HepG2 (cell line): Measurements from ENCODE around the gene GPR148. TPM values are rescaled to one million over a fixed set of nuclear protein-coding genes. Genes with fewer than 3 reads are reported as not detected.

Source experiments
- ATAC-seq: fragments of 200-7000 bp; cut with Tn5 transposase; 3 replicates; pipeline ENCODE4 v1.9.1; 2020; ENCODE audit warnings: mild to moderate bottlenecking, moderate library complexity
- BruUV-seq: library from RNA; stranded (reverse); fragments of 400-500 nt; replicated peaks from 2 replicates; lab custom pipeline; 2021; lab: Mats Ljungman, UMichigan
- CTCF ChIA-PET: fragments of 300-600 bp; formaldehyde crosslinking; extraction: SDS; loops from one replicate; lab custom pipeline; 2021; ENCODE audit warnings: low total read pairs, inconsistent platforms, low intra/inter-chr PET ratio; lab: Yijun Ruan, JAX
- POLR2A ChIA-PET: fragments of 350-600 bp; sonication (Branson Sonifier 250); formaldehyde crosslinking; loops from one replicate; lab custom pipeline; 2020; ENCODE audit warnings: antibody characterized with exemption, inconsistent platforms; lab: Yijun Ruan, JAX
- DNase-seq: peaks from one replicate; pipeline ENCODE4 v3.0.0-alpha.2; 2015; ENCODE audit warnings: low spot score
- FAIRE-seq: peaks from 3 replicates; lab custom pipeline; 2011; peaks lifted over from hg19 to GRCh38; lab: Jason Lieb, UNC
- H2AFZ ChIP-seq: one replicate; pipeline ENCODE4 v1.6.1; 2011; ENCODE audit warnings: low read length, inconsistent platforms
- H3K27ac ChIP-seq: fragments of 300-600 bp; 3 replicates; pipeline ENCODE4 v1.8.0; 2011; ENCODE audit warnings: mixed run types, mild to moderate bottlenecking, mixed read lengths, low read length, inconsistent platforms; ENCODE audit not compliant: insufficient read depth; ENCODE audit errors: extremely low read length
- H3K27me3 ChIP-seq, 2 experiments: fragments of 200-600 bp in 1 of 2; 2 replicates in 1 of 2; 3 replicates in 1 of 2; pipeline versions ENCODE4 v1.6.0 to v1.8.0; 2011; ENCODE audit warnings: low read length in 2 of 2, mild to moderate bottlenecking in 2 of 2, moderate library complexity in 2 of 2, inconsistent platforms in 1 of 2; ENCODE audit not compliant: insufficient read depth in 2 of 2, control insufficient read depth in 1 of 2
- H3K36me3 ChIP-seq, 2 experiments: fragments of 200-600 bp in 1 of 2; replicated peaks in 1 of 2; 2 replicates in 1 of 2; 3 replicates in 1 of 2; pipeline versions ENCODE4 v1.5.1 to v1.8.0; 2011; ENCODE audit warnings: low read length in 2 of 2, inconsistent platforms in 1 of 2; ENCODE audit not compliant: insufficient read depth in 2 of 2, control insufficient read depth in 1 of 2
- H3K4me1 ChIP-seq: 2 replicates; pipeline ENCODE4 v1.5.1; 2012; ENCODE audit warnings: low read length, inconsistent platforms; ENCODE audit not compliant: insufficient read depth
- H3K4me2 ChIP-seq: 2 replicates; pipeline ENCODE4 v1.6.0; 2011; ENCODE audit warnings: low read depth, low read length, inconsistent platforms
- H3K4me3 ChIP-seq, 3 experiments: fragments of 200-600 bp in 1 of 3; sonication (generic), shearing (Covaris generic) in 1 of 3; replicated peaks in 1 of 3; 2 replicates each; pipeline ENCODE4 v1.5.1; 2011 to 2016; ENCODE audit warnings: low read length in 3 of 3, inconsistent platforms in 2 of 3, low read depth in 2 of 3, mild to moderate bottlenecking in 2 of 3, control low read depth in 1 of 3, mixed read lengths in 1 of 3; ENCODE audit not compliant: insufficient read depth in 1 of 3
- H3K79me2 ChIP-seq: one replicate; pipeline ENCODE4 v1.6.1; 2011; ENCODE audit warnings: low read length, inconsistent platforms; ENCODE audit not compliant: insufficient read depth
- H3K9ac ChIP-seq: 2 replicates; pipeline ENCODE4 v1.6.0; 2011; ENCODE audit warnings: mild to moderate bottlenecking, low read depth, low read length, inconsistent platforms; ENCODE audit not compliant: insufficient read depth
- H3K9me3 ChIP-seq: 2 replicates; pipeline ENCODE4 v1.5.1; 2012; ENCODE audit warnings: mild to moderate bottlenecking, low read length
- H4K20me1 ChIP-seq: 2 replicates; pipeline ENCODE4 v1.6.0; 2011; ENCODE audit warnings: inconsistent platforms, mild to moderate bottlenecking, low read length, moderate library complexity; ENCODE audit not compliant: insufficient read depth
- KLF9 ChIP-seq: IDR thresholded peaks from 2 replicates; pipeline ENCODE4 v1.6.1; 2016; ENCODE audit warnings: low read depth
- NCOA2 ChIP-seq: sonication (generic); formaldehyde crosslinking; IDR thresholded peaks from 2 replicates; pipeline ENCODE4 v1.8.0; 2022; ENCODE audit warnings: inconsistent platforms
- NCOA5 ChIP-seq: sonication (generic); formaldehyde crosslinking; IDR thresholded peaks from 2 replicates; pipeline ENCODE4 v1.4.0; 2020; ENCODE audit warnings: missing genetic modification reagents
- SUZ12 ChIP-seq: fragments of 150-350 bp; IDR thresholded peaks from 2 replicates; pipeline ENCODE4 v1.6.1; 2014; ENCODE audit warnings: low read depth, low read length
- ZNF101 ChIP-seq: sonication (generic); formaldehyde crosslinking; IDR thresholded peaks from 2 replicates; pipeline ENCODE4 v1.4.0; 2020; ENCODE audit warnings: mild to moderate bottlenecking, low read depth, missing genetic modification reagents, borderline replicate concordance
- ZNF280D ChIP-seq: sonication (generic); formaldehyde crosslinking; IDR thresholded peaks from 2 replicates; pipeline ENCODE4 v1.5.1; 2020; ENCODE audit warnings: mild to moderate bottlenecking, missing genetic modification reagents
- WGBS: methylation state at CpG from one replicate; pipeline ENCODE4 v1.1.6; 2017; ENCODE audit warnings: low lambda C conversion rate; 5-methylcytosine and 5-hydroxymethylcytosine counted together
- in situ Hi-C: cut with HindIII; loops from 2 replicates; pipeline ENCODE4 v1.10.0; 2017; ENCODE audit warnings: low pct_unique_long_range_greater_than_20kb; ENCODE audit not compliant: extremely low pct_ligation_motif_present
- intact Hi-C: fragments of 100-400 bp; cut with micrococcal nuclease; formaldehyde crosslinking; loops from one replicate; pipeline ENCODE4 v1.10.0; 2022; ENCODE audit not compliant: unreplicated experiment
- polyA plus RNA-seq, 8 experiments: library from polyadenylated mRNA; depleted of rRNA in 3 of 8; stranded (reverse) in 7 of 8; unstranded in 1 of 8; fragments of >200 nt; fragmentation: Illumina TruSeq in 4 of 8; extraction: Trizol in 4 of 8; gene quantifications; 2 replicates each; pipeline versions ENCODE4 v1.2.1 to v1.2.3, GENCODE V29; 2011 to 2016; ENCODE audit warnings: low read depth in 4 of 8, missing spikeins in 1 of 8, mixed read lengths in 1 of 8; ENCODE audit not compliant: insufficient read depth in 1 of 8
- total RNA-seq, 5 experiments: library from RNA; depleted of rRNA; stranded (reverse); fragments of >200 nt; fragmentation: Illumina TruSeq; extraction: Trizol; gene quantifications; 2 replicates each; pipeline ENCODE4 v1.2.3, GENCODE V29; 2016; ENCODE audit warnings: low read depth in 1 of 5

Gene GPR148
- total and polyA plus RNA-seq, 2 of the 13 experiments (the other 11 are each of a cell fraction or from before 2014, with no cell fraction given) = not detected

- CTCF ChIA-PET = no interaction called here
Observed at GRCh38 chr2:130737592-130737991, 8.7 kb downstream of the GPR148 start.

More at GRCh38 chr2:130737592-130737991, 8.7 kb downstream of the GPR148 start:
- WGBS = 75% methylated on average over 14 of the region's 14 CpGs
- no peaks in the 10 kb centered on the region for H4K20me1 ChIP-seq
- H2AFZ ChIP-seq = no peak overlapping the region
- in situ Hi-C loops (no loop called here), intact Hi-C loops (no loop called here)
- no peak overlapping the region for H3K4me3 ChIP-seq
- H3K27me3 ChIP-seq = peaks cover 0 to 2% of the 10 kb centered on the region in 2 experiments; a peak in 2 of 5 replicates
- no peaks in the 10 kb centered on the region for H3K4me1 ChIP-seq
- H3K4me2 ChIP-seq = no peak overlapping the region
- DNase-seq (no peak), ATAC-seq (peak; percentile 47; the same call in 2 of the 3 replicates), FAIRE-seq (no peak)
- TF ChIP-seq ZNF101 (CRISPR knock-in tag) (no peak), SUZ12 (no peak), ZNF280D (CRISPR knock-in tag) (no peak), NCOA5 (no peak), KLF9 (no peak), NCOA2 (CRISPR knock-in tag) (no peak)
- no peak overlapping the region for H3K9ac ChIP-seq
- POLR2A ChIA-PET = no interaction called here
- no TSS peak for BruUV-seq
- H3K79me2 ChIP-seq = no peaks in the 10 kb centered on the region
- H3K36me3 ChIP-seq = no peaks in the 10 kb centered on the region
- H3K27ac ChIP-seq = no peak overlapping the region
- H3K9me3 ChIP-seq = no peaks in the 10 kb centered on the region
